AML-193 (cell line): ENCODE measurements around the gene ZNF800.
"Not testable (repeated sequence)": the region's sequence is repeated elsewhere in the genome, so short reads cannot be mapped to it uniquely, and the experiment has no call there.

ENCODE experiments used
- DNase-seq, 2 experiments: peaks; one replicate each; lab custom pipeline; 2025; lab: John Stamatoyannopoulos, UW

The ZNF800 gene, protein sequence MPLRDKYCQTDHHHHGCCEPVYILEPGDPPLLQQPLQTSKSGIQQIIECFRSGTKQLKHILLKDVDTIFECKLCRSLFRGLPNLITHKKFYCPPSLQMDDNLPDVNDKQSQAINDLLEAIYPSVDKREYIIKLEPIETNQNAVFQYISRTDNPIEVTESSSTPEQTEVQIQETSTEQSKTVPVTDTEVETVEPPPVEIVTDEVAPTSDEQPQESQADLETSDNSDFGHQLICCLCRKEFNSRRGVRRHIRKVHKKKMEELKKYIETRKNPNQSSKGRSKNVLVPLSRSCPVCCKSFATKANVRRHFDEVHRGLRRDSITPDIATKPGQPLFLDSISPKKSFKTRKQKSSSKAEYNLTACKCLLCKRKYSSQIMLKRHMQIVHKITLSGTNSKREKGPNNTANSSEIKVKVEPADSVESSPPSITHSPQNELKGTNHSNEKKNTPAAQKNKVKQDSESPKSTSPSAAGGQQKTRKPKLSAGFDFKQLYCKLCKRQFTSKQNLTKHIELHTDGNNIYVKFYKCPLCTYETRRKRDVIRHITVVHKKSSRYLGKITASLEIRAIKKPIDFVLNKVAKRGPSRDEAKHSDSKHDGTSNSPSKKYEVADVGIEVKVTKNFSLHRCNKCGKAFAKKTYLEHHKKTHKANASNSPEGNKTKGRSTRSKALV

DNA sequence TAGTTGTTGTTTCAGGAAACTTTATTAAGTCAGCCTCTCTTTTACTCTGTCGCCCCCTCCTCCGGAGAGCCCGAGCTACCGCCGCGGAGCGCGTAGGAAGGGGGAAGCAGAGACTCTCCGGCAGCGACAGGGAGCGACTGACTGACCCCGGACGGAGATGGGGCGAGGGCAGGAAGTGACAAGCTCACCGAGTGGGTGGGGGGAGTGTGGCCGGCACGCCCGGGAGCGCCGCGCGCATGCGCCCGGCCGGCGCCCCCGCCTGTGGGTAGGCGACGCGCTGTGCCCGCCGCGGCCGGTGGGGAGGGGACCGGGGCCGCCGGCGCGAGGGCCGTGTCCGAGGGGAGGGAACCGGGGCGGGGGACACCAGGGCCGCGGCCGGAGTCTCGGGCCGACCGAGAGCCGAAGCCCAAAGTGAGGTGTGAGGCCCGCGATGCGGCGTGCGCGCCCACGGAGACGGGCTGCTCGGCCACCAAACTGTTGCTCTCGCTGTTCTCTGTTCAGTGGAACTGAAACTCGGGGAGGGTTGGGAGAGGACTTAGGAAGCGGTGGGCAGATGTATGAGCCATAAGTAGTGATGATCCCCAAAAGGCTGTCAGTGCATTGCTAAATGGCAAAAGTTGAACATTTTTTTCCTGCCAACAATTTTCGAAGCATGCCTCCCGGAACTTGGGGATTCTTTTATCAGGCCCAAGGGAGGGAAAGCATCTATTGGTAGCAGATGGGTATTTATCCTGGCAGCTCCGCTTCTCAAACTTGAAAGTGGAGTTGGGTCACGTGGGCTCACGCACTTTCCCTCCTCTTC, at the start of gene ZNF800:
Gene ZNF800 (minus strand): TSS at position 143 of the 802 bp plus-strand sequence. CDS start 1,151 bp downstream, outside the sequence.
- peak; percentile 77 to 79 for DNase-seq

DNA sequence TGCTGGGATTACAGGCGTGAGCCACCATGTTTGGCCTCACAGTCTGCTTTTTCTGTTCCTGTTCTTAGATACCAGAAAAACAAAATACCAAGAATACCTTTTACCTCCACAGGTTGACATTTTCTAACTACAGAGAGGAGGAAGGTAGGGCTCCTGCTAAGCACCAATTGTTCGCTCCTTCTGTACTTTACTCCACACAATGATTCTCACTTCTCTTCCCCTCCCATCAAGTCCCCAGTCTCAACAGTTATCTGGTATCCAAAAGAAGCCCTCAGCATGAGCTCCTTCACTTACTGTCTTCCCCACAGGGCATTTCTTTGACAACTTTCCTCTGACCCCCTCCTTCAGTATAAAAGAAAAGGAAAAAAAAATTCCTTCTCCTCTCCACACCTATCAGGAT, 47.7 kb upstream of the ZNF800 start:
- DNase-seq: no peak

DNA sequence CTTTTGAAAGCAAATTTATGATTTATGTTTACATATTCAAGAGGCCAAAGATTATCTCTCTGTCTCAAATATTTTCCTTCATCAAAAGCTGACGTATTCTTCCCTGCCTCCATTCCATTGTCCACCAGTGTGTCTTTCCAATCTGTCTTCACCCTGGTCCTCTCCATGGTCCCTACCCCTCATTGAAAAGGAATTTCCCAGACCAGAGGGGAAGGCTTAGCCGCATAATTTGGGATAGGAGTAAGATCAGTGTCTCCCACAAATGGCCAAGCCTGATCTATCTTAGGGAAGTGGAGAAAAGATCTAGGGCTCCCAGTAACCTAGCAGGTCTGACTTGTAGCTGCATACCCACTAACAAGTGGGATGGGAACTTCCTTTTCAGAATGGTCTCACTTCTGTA, 46.3 kb upstream of the ZNF800 start:
- no peak for DNase-seq

DNA sequence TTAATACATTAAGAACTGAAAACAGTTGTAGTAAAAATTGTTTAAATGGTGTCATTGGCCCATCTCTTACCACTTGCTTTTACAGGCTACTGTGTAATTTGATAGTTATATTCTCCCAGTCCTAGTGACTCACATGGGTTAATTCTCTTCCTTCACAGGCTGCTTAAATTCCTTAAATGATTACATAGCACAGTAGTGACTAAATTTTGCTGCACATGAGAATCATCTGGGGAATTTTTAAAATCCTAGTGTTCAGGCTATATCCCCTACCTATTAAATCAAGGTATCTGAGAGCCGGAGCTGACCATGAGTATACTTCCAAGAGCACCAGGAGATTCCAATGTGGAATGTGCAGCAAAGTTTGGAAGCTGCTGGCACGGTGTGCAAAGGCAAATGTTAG, 45.3 kb upstream of the ZNF800 start:
- DNase-seq: no peak

DNA sequence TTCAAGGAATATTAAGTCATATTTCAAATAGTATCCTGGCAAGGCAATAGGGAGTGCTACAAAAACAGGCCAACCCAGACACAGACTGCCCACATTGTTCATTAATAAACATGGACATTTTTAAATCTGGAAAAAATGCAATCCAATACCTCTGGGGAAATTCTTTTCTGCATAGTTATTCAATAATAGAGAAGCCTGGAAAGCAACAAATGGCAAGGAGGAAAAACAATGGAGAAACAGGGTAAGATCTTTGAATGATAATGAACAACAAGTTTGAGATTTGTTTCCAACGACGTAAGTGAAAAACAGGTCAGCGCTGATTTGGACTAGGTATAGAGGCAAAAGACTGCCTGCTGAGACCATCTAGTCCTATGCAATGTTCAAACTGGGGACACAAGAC, 44.7 kb upstream of the ZNF800 start:
- DNase-seq: no peak

DNA sequence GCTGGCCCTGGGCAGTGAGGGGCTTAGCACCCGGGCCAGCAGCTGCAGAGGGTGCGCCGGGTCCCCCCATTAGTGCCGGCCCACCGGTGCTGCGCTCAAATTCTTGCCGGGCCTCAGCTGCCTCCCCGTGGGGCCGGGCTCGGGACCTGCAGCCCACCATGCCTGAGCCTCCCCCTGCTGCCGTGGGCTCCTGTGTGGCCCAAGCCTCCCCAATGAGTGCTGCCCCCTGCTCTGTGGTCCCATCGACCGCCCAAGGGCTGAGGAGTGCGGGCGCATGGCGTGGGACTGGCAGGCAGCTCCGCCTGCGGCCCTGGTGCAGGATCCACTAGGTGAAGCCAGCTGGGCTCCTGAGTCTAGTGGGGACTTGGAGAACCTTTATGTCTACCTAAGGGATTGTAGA, 36.8 kb upstream of the ZNF800 start:
- DNase-seq: not testable (repeated sequence)

DNA sequence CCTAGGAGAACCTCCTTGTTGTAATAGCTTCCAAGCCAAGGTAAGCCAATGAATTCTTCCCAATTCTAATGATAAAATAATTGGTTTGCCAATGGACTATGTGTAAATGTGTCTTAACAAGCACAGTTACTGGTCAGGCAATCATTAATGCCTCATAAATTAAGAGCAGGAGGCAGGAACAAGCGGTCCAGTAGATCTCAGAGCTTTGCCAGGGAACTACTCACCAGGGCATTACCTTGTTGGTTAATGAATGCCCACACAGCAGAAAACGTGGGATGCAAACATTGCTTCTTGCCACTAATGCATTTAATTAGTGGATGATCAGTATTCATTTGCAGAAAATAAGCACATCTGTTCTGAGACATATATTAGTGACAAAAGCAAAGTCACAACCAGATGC, 26.7 kb upstream of the ZNF800 start:
- no peak for DNase-seq

DNA sequence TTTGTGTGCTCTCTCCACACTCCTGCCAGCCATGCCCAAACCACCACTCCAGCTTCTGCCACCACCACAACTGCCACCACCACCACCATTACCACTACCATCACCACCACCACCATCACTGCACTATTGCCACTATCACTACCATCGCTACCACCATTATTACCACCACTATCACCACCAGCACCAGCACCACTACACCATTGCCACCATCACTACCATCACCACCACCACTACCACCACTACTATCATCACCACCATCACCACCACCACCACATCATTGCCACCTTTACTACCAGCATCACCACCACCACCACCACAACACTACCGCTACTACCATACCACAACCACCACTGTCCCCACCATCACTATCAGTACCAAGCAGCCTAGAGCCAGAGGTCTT, 26.0 kb upstream of the ZNF800 start:
- no peak for DNase-seq

DNA sequence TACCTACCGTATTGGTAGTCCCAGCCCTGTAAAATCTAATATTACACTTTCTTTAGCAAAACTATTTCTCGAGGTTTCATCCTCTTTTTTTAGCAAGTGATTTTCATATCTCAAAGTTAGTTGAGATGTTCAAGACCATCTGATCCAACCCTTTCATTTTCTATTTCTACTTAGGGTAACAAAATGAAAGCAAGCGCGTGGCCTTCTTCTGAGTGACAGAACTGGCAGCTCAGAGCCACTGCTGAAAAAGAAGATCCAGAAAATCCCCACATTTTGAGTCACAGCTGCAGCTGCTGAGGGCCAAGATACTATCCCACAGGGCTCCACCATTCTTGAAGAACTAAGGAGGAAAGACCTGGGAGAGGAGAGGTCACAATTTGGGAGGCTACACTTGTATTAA, 24.8 kb upstream of the ZNF800 start:
- no peak for DNase-seq

DNA sequence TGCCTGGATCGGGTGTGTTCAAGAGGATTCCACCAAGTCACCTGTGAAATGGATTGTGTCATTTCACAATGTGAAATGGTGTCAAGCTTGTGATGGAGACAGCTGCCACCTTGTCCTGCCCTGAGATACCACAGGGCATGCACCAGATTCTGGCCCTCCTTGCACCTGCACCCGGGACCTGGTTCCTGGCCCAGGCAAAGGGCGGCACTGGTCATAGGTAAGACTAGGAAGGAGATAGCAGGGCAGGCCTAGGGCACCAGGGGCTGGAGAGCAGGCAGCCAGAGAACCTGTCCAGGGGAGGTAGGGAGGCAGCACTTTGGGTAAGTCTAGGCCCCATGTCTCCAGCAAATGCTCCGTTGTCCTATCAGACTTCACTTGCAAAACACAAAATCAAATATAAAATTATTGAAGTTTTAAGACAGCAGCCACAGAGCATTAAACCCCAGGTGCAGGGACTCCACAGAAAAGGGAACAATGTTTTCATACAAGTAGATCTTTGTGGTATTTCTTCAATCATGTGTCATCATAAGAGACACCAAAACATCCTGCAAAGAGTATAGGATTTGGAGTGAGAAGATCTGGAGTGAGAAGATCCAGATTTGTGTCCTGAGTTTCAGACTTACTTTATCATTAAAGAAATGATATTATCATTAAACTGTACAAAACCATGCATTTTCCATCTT, 22.7 kb upstream of the ZNF800 start:
- no peak for DNase-seq

DNA sequence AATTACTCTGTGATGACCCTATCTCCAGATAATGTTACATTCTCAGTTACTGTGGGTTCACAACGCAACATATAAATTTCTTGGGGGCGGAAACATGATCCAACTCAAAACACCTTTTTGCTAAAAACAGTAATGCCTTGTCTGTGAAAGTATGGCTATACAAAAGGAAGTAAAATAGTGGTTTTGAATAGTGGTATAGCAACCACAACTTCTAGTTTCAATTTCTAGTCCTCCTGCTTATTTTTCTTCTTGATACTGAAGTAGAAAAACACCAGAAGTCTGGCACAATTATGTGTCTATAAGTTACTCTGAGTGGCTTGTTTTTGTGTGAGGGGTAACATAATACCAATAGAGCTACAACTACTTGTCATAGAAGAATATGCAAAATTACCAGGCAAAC, 21.5 kb upstream of the ZNF800 start:
- DNase-seq: no peak

DNA sequence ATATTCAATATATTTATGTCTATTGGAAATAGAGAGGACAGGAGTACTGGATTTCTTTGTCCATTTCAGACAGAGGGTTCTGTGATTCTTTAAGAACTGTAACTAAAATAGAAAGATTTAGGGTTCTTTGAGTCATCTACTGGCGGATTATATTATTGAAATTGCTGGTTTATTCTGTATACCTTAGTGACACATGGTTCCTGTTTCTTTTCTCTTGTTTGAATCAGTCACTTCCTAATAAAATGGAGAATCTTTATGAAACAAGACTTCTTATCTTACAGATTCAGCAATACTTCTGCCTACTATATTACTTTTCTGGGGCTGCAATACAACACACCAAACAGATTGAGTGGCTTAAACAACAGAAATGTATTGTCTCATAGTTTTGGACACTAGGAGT, 20.8 kb upstream of the ZNF800 start:
- no peak for DNase-seq

DNA sequence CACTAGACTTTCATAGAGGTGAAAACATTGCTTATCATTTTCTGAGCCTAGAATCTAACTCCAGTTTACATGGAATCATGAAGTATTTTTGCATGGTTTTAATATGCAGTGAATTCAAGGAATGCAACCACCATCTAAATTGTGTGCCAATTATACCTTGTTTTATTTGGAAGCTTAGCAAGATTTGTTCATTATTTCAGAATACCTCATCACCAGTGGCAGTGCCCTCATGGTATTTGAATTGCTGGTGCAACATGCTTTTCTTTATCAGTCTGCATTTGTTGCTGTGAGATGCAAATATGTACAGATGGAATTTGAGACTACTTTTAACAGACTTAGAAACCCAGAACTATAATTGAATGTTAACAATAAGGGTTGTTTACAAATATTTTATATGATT, 18.7 kb upstream of the ZNF800 start:
- no peak for DNase-seq

DNA sequence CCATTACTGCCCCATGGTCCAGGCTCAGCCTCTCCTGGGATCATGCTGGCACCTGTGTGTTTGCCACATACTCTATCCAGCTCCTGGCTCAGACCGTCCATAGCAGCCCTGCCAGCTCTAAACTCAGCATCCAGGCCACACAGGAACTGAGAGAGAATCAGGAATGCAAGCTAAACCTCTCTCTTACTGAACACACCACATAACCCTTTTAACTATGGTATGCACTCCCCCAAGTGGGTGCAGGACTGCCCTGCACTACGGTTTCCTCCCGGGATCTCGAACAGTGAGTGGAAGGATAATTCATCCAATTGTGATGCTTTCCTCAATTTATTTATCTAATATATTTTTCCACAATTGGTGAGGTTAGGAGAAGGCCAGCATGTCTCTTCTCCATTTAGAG, 17.1 kb upstream of the ZNF800 start:
- no peak for DNase-seq

DNA sequence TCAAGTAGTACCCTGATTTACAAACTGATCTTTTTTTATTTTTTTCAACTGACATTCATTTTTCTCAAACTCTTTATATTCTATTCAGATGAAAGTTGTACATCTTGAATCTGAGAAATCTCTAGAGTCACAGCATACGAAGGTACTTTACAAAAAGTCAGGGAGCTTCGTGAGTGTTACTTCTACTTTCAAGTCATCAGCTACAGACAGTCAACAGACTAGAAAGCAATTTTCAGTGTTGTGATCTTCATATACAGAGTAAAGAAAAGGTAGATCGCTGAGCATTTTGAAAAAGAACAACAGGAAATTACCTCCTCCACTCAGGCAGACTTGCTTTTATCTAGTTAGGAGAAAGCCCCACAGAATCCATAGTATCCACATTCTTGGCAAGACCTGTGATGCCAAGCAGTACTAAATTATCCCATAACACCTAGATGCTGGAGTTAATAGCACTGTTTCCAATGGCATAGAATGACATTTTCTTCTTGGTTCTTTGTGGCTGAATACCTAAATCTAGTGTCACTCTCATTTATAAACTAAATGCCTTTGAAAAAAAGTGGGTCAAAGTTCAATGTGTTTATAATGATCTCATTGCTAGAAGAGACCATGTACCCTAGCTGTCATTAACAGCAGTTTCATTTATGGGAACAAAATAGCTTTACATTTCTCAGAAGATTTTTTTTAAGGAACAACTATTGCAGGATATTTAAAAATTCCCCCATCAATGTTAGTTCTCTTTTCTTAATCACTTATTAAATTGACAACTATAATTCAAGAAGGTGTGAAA, 12.0 kb upstream of the ZNF800 start:
- no peak for DNase-seq

DNA sequence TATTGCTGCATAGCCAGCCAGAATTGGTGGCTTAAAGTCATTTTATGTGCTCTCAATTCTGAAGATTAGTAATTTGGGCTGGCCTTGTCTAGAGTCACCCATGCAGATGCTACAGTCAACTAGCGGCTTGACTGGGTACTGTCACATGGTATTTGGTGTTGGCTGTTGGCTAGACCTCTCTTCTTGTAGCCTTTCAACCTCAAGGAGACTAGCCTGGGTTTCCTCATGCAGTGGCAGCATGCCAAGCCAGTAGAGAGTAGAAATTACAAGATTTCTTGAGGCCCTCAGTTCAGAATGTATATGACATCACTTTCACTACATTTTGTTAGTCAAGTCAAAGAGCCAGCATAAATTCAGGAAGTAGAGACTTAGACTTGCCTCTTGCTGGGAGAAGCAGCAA, 3.7 kb upstream of the ZNF800 start:
- peak; percentile 89 to 90 for DNase-seq

DNA sequence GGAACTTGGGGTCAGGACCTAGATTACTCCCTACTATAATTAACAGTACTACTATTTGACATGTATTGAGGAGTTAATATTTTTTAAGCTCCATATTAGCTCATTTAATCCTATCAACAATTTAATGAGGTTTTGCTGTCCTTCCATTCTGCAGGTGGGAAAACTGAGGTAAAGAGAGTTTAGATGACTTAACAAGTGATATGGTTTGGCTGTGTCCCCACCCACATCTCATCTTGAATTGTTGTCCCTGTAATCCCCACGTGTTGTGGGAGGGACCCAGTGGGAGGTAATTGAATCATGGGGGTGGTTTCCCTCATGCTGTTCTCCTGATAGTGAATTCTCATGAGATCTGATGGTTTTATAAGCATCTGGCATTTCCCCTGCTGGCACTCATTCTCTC, 2.6 kb upstream of the ZNF800 start:
- DNase-seq: not testable (repeated sequence)

DNA sequence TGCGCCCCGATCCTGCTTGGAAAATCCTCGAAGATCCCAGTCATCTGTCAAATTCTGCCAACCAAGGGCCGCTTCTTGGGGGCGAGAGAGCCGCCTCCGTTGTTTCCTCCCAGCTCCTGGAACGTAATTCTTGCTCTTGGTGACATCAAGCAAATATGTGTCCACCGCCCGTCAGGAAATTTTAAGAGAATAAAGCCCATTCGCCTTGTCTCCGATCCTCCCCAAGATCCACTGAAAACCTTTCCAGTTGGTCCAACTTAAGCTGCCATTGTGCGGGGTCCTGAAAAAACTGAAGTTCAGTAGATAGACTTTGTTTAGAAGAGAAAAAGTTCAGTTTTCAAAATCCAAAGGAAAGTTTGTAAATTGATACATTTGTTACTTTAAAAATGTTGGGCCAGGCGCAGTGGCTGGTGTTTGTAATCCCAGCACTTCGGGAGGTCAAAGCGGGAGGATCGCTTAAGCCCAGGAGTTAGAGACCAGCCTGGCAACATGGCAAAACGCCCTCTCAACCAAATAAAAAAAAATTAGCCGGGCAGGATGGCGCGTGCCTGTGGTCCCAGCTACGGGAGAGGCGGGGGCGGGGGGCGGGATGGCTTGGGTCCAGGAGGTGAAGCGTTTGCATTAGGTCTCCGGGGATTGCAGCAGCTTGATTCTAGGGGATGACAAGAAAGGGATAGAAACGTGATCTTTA, 1.0 kb upstream of the ZNF800 start:
- no peak for DNase-seq

DNA sequence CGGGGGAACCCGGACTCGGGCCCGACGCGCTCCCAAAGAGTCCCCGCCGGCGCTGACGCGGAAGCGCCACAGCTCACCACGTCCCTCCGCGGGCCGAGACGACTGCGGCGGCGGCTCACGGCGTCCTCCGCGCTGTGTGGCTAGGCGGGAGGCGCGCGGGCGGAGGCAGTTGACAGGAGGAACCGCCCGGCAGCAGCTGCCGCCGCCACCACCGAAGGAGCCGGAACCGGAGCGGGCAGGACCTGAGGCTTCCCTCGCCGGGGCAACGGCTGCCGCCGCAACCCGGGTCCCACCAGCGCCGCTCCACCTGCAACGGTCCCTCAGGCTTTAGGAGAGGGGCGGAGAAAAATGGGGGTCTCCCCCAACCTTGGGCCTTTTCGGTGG, 334 bp downstream of the ZNF800 start:
- peak; percentile 29 to 37 for DNase-seq

DNA sequence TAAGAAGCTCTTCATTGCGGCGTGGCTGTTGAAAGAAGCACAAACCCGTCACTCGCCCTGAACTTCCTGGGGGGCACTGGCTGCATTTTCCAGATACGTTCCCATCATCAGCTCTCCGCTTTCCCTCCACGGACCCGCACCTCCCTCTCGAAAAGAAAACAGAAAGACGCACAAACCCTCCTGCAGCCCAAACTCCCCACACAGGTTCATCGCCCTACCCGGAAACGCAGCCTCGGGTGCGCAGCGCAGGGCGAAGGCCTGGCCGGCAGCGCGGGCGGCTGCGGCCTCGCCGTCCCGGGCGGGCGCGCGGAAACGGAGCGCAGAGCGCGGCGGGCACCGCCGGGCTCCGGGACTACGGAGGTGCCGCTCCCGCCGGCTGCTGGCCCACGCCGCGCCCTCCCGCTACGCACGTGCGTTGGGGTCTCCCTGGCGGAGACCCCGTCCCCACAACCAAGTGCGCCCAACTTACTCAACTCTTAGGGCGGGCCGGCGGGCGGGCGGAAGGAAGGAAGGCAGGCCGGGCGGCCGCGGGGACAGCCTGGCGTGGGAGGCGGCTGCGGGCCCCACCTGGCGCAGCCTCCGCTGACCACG, 822 bp downstream of the ZNF800 start:
- no peak for DNase-seq
